ENCODE results near the gene PPP2R1B. TPM values are rescaled to one million over a fixed set of nuclear protein-coding genes. Genes with fewer than 3 reads are reported as not detected.

PPP2R1B gene
- total and polyA plus RNA-seq, 2 of the 8 experiments (the other 6 are each of a cell fraction or from before 2014, with no cell fraction given), result 25.8 to 87.0 TPM

- POLR2A ChIA-PET (ENCODE audit: partially characterized antibody), result no interaction called here
- no peak for FAIRE-seq
- CTCF ChIA-PET (ENCODE audit: partially characterized antibody), result interaction anchor here (0.6 to 1.1 kb wide), 2 partner anchors 21 to 1611 kb away, joined by 3 to 5 read pairs; no protein-coding TSS in a partner anchor
Measured at GRCh38 chr11:111812211-111812610, 46.0 kb upstream of the PPP2R1B start.

More at GRCh38 chr11:111812211-111812610, 46.0 kb upstream of the PPP2R1B start:
- no peak overlapping the region for H2AFZ ChIP-seq (ENCODE audit: low read length)
- H3K4me3 ChIP-seq (ENCODE audit: extremely low read depth in 1 of 4, insufficient read depth in 2 of 4, low read depth in 3 of 4, low read length in 4 of 4), result no peak overlapping the region
- no peak for TF ChIP-seq EGR1 (IDR thresholded peaks at IDR 0.05; ENCODE audit: borderline replicate concordance, low read depth, low read length)
- TF ChIP-seq CBX5 (IDR thresholded peaks at IDR 0.05; ENCODE audit: low read depth, low read length), result no peak
- TF ChIP-seq CEBPB (IDR thresholded peaks at IDR 0.05; ENCODE audit: low read depth, low read length), result no peak
- TF ChIP-seq USF2 (IDR thresholded peaks at IDR 0.05; ENCODE audit: low read length), result no peak
- no peak for TF ChIP-seq KDM1A (IDR thresholded peaks at IDR 0.05; ENCODE audit: borderline replicate concordance, low read length)
- TF ChIP-seq MAX (IDR thresholded peaks at IDR 0.05), result no peak
- no peak for TF ChIP-seq SIN3A (conservative IDR thresholded peaks at IDR 0.05 in 1 of 2, IDR thresholded peaks at IDR 0.05 in 1 of 2; ENCODE audit: low read depth in 1 of 2, low read length in 2 of 2)
- H4K8ac ChIP-seq (ENCODE audit: extremely low read depth, insufficient read depth, low read length), result no peak overlapping the region
- no peaks in the 10 kb centered on the region for H3K27me3 ChIP-seq (replicated peaks in 1 of 4; ENCODE audit: control insufficient read depth in 3 of 4, extremely low read depth in 1 of 4, insufficient read depth in 3 of 4, low read length in 3 of 4)
- H3K23ac ChIP-seq (ENCODE audit: insufficient read length), result no peak overlapping the region
- no peaks in the 10 kb centered on the region for H3K9me3 ChIP-seq (ENCODE audit: insufficient read depth in 2 of 2, low read depth in 1 of 2, low read length in 1 of 2)
- no peak overlapping the region for H2BK12ac ChIP-seq (ENCODE audit: low read depth, low read length)
- H3K18ac ChIP-seq (ENCODE audit: extremely low read depth, low read length), result no peak overlapping the region
- no peak overlapping the region for H2AK5ac ChIP-seq (ENCODE audit: low read depth, low read length)
- H2BK15ac ChIP-seq (ENCODE audit: low read length), result no peak overlapping the region
- H3K4ac ChIP-seq (replicated peaks; ENCODE audit: insufficient read length, low read depth, low read length), result no peak overlapping the region
- H3K36me3 ChIP-seq (ENCODE audit: control insufficient read depth in 2 of 4, insufficient read depth in 4 of 4, low read length in 3 of 4), result no peaks in the 10 kb centered on the region
- H4K20me1 ChIP-seq (replicated peaks in 1 of 2; ENCODE audit: control insufficient read depth in 1 of 2, insufficient read depth in 2 of 2, low read length in 2 of 2), result no peaks in the 10 kb centered on the region
- no peaks in the 10 kb centered on the region for H3K4me1 ChIP-seq (replicated peaks in 1 of 4; ENCODE audit: control insufficient read depth in 3 of 4, insufficient read depth in 4 of 4, low read length in 3 of 4)
- H3K79me2 ChIP-seq (ENCODE audit: control insufficient read depth in 1 of 2, insufficient read depth in 2 of 2, low read length in 2 of 2), result no peaks in the 10 kb centered on the region
- no peak overlapping the region for H4K5ac ChIP-seq (ENCODE audit: insufficient read length, low read depth, low read length)
- H3K14ac ChIP-seq (ENCODE audit: insufficient read length), result no peak overlapping the region
- H3K9ac ChIP-seq (replicated peaks in 1 of 4; ENCODE audit: extremely low read depth in 1 of 4, low read depth in 3 of 4, low read length in 3 of 4), result no peak overlapping the region
- no peak overlapping the region for H4K91ac ChIP-seq (replicated peaks; ENCODE audit: insufficient read length, low read length)
- H2BK20ac ChIP-seq (ENCODE audit: low read length), result no peak overlapping the region
- no peaks in the 10 kb centered on the region for H3K79me1 ChIP-seq (ENCODE audit: low read depth, low read length)
- H2BK5ac ChIP-seq (ENCODE audit: low read depth, low read length), result no peak overlapping the region
- no peak overlapping the region for H3K4me2 ChIP-seq (ENCODE audit: insufficient read depth in 1 of 2, low read depth in 2 of 2, low read length in 2 of 2)
- H3K27ac ChIP-seq (ENCODE audit: low read depth, low read length), result no peak overlapping the region
- H3K23me2 ChIP-seq (ENCODE audit: low read depth, low read length), result no peaks in the 10 kb centered on the region
- DNase-seq (ENCODE audit: low read depth in 1 of 2, low spot score in 2 of 2), result no peak
- no peak overlapping the region for H3K56ac ChIP-seq (replicated peaks; ENCODE audit: insufficient read length, low read depth, low read length)
- no peak overlapping the region for H2BK120ac ChIP-seq (replicated peaks; ENCODE audit: low read depth, low read length)
- 80% methylated on average over 2 of the region's 2 CpGs; no CpG with 5 or more reads in 1 of the 2 experiments for WGBS, 2 experiments (ENCODE audit: extremely low coverage in 1 of 2, insufficient coverage in 1 of 2, insufficient read length in 1 of 2, insufficient replicate concordance in 2 of 2, low coverage in 1 of 2, low lambda C conversion rate in 2 of 2, missing lambda C conversion rate in 1 of 2)

All from H1 (cell line).